NCI-H2171 (cell line): ENCODE results near the gene SLC5A5.

Experiments used
- DNase-seq: peaks from one replicate; lab custom pipeline; 2025; lab: John Stamatoyannopoulos, UW

Gene SLC5A5

DNA sequence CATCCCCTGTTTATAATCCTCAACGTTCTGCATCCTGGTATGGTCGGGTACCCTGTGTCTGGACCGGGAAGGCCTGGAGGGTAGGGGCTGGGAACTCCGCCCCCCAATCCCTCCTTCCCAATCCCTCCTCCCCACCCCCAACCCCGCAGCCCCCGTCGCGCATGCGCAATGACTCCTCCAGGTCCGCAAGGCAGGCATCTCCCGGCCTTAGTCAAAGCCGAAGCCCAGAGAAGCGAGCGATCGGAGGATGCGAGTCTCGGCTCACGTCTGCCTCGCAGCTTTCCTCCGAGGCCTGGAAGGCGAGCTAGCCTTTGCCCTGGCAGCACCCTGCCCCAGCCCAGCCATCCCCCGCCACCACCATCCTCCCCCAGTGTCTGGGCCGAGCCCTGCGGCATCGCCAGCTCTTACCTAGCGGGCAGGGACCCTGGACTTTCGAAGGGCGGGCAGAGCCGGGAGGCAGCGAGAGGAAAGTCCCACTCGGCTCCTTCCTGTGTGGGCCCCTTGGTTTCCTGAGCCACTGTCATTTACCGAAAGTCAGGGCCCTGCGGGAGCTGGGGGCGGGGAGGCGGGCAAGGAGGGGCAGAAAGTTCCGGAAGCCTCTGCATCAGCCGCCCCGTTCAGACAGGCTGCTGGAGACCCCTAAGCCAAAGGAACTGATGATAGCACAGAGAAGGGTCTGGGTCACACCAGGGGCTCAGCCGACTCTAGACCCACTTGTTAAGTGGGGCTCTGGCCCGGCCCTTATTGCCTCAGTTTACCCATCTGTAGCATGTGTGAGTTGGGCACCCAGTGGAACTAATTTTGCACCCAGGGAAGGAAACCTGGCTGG lies 24.0 kb upstream of the SLC5A5 start, which contains the start of gene JAK3:
Gene JAK3 (minus strand): TSS at position 445 of the 829 bp plus-strand sequence. CDS start 3,565 bp downstream, outside the sequence.
- no peak for DNase-seq

DNA sequence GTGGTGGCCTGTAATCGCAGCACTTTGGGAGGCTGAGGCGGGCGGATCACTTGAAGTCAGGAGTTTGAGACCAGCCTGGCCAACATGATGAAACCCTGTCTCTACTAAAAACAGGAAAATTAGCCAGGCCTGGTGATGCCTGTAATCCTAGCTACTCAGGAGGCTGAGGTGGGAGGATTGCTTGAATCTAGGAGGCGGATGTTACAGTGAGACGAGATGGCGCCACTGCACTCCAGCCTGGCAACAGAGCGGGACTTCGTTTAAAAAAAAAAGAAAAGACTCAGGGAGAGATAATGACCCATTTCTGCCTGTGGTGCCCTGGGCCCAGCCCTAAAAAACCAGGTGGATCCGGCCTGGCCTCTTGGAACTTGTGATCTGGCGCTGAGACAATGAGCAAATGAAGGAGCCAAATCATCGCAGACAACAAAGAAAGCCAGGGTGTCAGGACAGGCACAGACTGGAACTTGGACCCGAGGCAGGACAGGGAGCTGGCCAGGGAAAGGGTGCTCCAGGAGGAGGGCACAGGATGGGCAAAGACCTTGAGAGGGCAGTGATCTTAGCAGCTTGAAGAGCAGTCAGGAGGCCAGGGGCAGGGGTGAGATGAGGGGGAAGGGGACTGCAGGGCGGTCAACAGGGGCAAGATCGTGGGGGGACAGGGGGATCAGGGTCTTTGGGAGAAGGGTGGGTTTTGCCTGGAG lies 23.0 kb upstream of the SLC5A5 start:
- DNase-seq: no peak

DNA sequence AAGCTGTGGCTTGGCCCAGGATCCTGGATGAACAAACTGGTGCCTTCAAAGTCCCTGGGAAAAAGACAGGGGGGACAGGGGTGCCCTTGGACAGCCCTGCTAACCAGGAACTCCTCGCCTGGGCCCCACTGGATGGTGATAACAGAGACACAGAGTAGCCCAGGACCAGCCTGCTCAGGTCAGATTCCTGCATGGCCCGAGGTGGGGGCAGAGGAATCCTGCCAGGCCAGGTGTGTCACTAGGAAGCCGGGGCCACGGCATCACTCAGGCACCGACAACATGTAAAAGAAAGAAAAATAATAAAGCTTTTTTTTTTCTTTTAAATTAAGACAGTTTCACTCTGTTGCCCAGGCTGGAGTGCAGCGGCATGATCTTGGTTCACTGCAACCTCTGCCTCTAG lies 17.7 kb upstream of the SLC5A5 start:
- no peak for DNase-seq

DNA sequence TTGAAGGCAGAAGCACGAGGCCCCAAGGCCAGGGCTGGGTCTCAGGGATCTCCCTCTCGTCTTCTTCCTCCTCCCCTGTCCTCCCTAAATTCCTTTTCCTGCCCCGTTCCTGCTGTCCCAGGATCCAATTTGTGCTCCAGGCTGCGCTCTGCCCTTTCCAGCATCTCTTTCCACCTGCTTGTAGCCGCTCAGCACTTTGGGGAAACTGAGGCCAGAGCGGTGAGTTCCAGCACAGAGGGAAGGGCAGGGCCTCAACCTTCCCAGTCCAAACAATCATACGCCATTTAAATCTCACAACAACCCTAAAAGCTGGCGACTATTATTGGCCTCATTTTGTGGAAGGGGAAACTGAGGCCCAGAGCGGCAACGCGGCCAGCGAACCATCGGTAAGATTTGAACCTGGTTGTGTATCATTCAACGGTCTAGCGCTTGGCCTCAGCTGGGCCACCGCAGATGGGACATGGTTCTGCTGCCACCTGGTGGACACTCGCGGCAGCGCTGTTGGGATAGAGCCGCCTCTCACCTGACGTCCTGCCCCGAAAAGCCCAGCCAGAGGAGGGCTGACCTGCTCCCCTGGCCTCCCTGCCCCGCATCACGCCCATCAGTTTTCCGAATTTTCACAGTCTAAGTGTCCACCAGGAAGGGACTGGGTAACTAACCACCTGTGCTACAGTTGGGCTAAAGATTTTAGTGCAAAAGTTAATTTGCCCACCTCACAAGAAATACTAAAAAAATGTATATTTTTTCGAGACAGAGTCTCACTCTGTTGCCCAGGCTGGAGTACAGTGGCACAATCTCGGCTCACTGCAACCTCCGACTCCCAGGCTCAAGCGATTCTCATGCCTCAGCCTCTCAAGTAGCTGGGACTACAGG lies 16.2 kb upstream of the SLC5A5 start:
- peak; percentile 55 for DNase-seq

DNA sequence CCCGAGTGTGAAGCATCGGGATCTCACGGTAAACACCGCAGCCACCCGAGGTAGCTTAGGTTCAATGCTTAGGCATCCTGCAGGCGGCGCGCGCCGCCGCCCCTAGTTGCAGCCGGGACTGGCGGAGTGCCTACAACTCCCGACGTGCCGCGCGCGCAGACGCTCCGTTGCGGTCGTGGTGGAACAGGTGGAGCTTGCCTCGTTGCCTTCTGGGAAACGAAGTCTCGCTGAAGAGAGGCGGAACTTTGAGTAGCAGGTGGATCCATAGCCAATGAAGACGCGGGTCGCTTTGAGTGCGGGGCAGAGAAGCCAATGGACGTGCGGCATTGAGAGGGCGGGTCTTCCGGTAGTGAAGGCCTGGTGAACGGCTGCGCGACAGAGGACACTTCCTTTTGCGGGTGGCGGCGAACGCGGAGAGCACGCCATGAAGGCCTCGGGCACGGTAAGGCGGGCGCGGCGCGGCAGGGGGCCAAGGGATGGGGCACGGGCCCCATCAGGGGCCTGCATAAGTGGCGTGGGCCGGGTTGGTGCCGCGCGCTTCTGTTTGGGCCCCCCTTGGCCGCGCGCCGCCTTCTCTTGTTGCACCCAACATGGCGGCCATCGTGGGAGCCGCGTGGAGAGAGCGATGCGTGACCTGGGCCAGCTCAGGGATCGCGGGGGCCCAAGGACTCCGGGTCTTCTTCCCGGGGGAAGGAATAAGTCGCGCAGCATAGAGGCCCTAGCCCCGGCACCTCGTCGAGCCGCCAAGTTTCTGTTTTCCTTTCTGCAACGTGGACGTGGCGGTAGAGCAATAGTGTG lies 12.0 kb upstream of the SLC5A5 start, which contains the start of gene RPL18A:
Gene RPL18A (plus strand): TSS at position 378 of the 798 bp plus-strand sequence. CDS start 47 bp downstream, at position 425.
- DNase-seq: peak; percentile 99

DNA sequence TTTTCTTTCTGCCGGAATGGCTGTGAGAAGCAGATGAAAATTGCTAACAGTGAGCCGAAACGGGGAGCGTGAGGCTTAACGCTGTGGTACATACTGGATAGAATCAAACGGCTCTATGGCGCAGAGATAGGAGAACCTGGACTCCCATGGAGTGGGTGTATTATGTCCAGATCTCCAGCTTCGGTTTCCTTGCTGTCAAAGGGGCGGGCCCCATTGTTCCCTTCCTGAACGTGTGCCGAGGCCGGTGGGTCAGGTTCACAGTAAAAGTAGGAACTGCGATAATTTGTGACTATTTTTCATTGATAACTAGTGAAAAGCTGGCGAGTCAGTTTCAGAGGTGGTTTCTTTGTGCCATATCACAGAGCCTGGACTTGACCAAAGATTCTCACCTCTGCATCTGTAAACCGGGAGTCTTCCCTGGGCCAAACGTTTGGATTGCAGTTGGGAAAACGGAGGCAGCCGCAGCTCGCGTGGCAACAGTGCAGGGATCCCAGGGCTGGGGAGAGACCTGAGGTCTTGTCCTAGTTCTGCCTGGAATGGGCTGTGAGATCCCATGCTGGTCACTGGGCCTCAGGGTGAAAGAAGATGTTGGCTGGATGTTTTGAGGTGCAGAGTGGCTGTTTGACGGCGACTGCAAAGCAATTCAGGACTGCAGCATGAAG lies 11.3 kb upstream of the SLC5A5 start:
- DNase-seq: no peak

DNA sequence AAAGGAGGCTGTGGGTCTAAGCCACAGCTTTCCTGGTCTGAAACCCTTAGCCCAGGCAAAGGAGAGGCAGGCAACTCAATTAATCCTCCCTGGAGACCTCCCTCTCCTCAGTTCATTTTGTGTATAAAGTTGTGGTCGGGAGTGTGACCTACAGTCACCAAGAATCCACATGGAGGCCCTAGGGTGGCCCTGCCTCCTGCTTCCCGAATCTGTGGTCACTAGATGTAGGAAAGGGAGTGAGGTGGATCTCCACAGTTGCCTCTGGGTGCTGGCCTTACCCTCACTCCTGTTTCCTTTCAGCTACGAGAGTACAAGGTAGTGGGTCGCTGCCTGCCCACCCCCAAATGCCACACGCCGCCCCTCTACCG lies 10.8 kb upstream of the SLC5A5 start:
- no peak for DNase-seq

DNA sequence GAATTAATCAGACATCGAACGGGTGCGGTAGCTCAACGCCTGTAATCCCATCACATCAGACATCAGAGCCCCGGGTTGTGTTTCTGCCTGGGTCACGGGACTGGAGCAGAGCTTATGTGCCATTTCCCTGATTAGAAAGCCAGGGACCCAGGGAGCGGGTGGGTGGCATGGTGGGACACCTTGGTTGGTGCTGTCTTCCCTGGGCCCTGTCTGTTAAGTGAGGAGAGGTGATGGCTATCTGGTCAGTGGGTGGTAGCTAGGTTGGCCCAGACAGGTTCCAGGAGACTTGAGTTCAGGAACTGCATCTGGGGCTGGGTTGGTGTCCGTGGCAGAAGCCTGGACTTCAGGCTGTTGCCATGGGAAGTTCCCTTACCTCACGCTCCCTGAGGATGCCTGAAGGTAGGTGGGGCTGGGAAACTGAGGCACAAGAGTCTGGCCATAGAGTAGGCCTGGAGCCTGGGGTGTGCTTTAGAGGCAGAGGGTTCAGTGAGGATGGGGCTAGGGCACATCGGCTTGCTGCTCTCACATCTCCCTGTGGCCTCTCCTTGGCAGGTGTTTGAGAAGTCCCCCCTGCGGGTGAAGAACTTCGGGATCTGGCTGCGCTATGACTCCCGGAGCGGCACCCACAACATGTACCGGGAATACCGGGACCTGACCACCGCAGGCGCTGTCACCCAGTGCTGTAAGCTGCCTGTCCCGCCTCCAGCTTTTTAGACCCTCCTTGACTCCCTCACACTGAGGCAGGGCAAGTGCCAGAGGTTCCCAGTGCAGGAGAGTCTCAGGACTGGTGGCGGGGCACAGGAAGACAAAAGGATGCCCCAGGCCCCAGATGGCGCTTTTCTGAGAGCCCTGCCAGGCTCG lies 10.0 kb upstream of the SLC5A5 start:
- no peak for DNase-seq

DNA sequence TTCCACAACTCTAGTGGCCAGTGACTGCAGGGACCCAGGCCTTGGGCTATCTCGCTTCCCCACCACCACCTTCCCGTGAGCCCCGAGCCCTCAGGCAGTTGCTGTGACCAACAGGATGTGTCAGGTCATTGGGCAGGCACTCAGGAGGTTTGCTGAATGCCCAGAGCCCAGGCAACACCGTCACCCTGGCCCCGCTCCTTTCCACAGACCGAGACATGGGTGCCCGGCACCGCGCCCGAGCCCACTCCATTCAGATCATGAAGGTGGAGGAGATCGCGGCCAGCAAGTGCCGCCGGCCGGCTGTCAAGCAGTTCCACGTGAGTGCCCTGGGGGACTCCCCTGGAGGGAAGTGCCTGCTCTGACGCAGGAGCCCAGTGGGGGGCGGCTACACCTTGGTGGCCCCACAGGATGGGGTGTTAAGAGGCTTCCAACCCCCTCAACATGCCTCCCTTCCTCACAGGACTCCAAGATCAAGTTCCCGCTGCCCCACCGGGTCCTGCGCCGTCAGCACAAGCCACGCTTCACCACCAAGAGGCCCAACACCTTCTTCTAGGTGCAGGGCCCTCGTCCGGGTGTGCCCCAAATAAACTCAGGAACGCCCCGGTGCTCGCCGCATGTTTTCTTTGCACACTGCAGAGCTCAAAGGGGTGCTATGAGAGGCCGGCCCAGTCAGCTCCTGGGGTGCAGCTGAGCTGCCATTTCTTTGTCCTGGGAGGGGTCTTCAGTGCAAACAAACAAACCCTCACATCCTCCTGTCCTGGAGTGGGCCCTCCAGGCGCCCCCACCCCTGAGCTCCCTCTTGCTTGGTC lies 8.8 kb upstream of the SLC5A5 start:
- no peak for DNase-seq

DNA sequence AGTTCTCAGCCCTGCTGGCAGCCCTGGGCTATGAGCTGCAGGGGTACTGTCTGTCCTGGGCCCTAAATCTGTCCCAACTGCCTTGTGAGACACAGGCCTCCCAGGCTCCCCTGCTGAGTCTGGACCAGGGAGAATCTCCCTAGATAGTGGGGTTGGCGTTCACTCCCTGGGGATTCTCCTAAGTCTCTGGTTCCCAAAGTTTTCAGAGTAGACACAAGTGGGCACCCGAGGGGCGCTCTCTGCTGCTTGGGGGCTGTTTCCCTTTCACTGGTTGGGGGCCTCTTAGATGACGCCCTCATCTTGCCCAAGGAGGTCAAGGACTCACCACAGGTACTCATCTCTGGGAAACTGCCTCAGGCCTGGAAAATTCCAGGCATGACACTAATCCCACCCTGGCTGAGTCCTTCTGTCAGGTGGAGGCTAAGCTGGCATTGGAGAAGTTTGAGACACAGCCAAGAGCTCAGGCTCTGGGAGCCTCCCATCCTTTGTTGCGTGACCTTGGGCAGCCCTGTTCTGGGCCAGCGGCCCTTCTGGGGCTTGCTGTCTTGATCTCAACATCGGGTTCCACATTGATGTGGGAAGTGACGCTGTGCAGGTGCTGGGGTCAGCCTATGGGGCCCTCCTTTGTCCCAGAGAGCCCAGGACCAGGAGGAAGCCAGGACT lies 8.1 kb upstream of the SLC5A5 start:
- no peak for DNase-seq

DNA sequence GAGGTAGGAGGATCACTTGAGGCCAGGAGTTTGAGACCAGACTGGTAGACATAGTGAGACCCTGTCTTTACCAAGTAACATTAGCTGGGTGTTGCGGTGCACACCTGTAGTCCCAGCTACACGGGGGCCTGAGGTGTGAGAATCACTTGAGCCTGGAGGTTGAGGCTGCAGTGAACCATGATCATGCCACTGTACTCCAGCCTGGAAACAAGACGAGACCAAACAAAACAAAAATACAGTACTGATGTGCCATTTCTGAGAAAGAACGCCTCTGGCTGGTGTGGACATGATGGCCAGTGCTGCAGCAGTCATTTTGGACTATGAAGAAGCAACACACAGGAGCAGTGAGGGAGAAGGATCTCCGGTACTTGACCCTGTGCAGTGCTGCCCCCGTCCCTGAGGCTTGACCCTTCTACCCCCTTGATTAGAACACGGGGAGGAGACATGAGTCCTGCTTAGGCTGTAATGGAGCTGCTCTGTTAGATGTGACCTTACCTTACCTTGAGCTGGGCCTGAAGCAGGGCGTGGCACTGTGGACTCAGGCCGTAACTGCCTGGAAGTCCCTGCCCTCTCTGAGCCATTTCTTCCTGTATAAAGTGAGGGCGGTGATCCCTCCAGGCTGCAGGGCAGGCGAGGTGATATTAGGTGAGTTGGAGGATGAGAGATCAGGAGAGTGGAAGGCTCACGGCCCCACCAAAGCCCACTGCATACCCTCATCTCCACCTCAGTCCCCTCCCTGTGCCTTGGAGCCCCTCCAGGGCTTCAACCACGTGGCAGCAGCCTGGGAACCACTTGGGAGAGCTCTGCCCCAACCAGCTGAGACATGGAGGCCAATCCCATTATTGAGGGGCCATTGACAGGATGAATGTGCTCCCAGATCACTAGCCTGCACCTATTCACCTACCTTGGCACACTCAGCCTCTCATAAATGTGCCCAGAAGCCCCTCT lies 6.1 kb upstream of the SLC5A5 start:
- no peak for DNase-seq

DNA sequence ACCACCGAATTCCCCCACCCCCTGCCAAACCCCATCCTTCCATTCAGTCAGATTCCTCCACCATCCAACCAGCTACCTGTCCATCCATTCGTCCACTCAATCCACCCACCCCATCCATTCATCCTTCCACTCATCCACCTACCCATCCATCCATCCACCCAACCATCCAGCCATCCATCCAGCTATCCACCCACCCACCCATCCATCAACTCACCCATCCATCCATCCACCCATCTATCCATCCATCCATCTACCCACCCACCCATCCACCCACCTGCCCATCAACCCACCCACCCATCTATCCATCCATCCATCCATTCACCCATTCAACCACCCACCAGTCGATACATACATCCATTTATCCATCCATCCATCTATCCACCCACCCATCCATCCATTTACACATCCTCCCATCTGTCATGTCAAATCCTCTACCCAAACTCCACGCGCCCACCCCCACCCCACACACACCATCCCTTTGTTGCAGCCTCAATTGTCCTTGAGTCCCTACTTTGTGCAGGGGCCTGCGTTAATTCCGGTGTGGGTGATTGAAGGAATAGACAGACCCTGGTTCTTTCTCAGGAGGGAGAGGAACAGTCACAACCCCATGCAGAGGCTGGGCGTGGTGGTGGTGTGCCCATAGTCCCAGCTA lies 5.3 kb upstream of the SLC5A5 start:
- DNase-seq: no peak

DNA sequence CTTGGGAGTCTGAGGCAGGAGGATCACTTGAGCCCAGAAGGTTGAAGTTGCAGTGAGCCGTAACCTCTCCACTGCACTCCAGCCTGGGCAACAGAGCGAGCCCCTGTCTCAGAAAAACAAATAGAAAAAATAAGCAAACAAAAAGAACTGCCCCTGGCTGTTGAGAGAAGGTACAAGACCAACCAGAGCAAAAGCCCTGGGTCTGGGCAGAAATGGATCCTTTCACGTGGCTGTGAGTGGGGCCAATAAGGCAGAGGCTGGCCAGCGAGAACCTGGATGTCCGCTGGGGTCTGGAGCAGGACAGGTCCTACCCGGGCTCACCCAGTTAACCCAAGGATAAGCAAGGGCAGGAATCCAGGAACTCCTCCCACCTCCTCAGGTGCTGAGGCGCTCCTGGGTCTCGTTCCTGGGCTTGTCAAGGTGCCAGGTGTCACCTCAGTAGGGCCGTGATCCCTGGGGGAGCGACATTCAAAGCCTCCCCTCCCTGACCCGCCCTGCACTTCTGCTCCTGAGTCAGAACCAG lies 4.7 kb upstream of the SLC5A5 start:
- DNase-seq: no peak

DNA sequence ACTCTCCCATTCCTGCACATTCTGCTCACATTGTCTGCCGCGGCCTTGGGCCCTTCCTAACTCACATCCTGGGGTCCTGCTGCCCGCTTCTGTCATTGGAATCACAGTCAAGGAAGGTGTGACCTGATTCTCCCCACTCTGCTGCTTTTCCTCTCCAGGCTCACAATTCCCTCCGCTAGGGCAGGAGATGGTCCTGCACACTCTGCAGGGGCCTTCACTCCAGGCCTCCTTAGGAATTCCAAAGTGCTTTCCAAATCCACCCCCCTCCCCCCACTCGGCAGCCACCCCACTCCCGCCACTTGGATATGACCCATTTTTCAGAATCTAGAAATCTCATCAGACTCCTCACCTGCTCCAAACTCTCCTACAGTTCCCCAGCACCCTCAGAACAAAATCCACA lies 3.1 kb upstream of the SLC5A5 start:
- no peak for DNase-seq

DNA sequence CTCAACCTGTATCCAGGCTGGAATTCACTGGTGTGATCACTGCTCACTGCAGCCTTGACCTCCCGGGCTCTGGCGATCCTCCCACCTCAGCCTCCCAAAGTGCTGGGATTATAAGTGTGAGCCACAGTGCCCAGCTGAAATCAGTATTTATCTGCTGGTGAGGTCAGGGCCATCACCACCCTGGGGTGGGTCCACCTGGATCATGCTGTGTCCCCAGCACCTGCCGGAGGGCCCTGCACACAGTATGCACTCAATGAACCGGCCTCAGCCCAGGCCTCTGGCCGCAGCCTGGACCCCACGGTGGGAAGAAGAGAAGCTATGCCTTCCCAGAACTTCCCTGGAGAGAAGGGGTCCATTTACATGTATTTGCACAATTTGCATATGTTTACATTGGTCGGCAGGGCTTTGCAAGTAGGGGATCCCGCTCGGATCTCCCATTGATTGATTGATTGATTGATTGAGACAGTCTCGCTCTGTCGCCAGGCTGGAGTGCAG lies 2.6 kb upstream of the SLC5A5 start:
- DNase-seq: no peak
